ENCODE data around the gene NUTM2F.
A peak's percentile ranks its signal among the peaks of the same experiment; 100 is the strongest.
"Not testable (repeated sequence)": the region's sequence is repeated elsewhere in the genome, so short reads cannot be mapped to it uniquely, and the experiment has no call there.

Gene NUTM2F, protein sequence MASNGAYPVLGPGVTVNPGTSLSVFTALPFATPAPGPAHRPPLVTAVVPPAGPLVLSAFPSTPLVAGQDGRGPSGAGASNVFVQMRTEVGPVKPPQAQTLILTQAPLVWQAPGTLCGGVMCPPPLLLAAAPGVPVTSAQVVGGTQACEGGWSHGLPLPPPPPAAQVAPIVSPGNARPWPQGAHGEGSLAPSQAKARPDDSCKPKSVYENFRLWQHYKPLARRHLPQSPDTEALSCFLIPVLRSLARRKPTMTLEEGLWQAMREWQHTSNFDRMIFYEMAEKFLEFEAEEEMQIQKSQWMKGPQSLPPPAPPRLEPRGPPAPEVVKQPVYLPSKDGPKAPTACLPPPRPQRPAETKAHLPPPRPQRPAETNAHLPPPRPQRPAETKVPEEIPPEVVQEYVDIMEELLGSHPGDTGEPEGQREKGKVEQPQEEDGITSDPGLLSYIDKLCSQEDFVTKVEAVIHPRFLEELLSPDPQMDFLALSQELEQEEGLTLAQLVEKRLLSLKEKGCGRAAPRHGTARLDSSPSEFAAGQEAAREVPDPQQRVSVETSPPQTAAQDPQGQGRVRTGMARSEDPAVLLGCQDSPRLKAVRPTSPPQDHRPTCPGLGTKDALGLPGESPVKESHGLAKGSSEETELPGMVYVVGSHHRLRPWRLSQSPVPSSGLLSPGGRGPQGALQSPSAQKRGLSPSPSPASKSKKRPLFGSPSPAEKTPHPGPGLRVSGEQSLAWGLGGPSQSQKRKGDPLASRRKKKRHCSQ

DNA sequence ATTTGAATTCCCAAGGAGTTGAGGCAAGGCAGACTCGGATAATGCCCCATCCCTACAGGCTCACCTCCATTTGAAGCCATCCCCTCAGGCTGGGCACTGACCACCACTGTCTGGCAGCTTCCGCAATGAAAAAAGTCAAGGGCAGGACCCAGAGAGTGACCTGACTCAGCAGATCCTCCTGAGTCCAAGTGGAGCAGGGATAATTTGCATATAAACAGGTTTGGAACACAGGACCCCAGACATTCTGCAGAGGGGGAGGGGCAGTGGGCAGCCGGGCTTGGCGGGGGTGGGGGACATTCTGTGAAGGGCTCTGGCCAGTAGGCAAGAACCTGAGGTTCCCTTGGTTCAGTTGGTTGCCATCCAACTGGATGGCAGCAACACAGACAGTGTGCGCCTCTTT lies at the start of gene NUTM2F:
TSS of gene NUTM2F (minus strand) at position 101 of the 400 bp plus-strand sequence. CDS start at position 80, 21 bp downstream.
- DNase-seq = not testable (repeated sequence)

DNA sequence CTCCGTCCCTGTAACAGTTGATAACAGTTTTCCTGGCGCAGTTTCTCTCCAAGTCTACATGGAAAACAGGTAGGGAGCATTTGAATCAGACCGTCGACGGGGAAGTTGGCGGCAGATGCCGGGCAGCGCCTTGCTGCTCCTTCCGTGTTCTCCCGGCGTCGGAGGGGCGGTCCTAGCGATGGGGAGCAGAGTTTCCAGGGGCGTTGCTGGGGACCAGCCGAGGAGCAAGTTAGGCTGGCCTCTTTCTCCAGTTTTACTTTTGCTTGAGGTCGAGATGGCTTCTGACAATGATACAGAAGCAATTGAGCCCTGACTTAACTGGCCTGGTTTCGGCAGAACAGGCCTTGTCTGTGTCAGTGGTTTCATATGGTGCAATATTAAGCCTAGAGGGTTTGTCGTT lies 46.8 kb upstream of the NUTM2F start:
- not testable (repeated sequence) for DNase-seq

DNA sequence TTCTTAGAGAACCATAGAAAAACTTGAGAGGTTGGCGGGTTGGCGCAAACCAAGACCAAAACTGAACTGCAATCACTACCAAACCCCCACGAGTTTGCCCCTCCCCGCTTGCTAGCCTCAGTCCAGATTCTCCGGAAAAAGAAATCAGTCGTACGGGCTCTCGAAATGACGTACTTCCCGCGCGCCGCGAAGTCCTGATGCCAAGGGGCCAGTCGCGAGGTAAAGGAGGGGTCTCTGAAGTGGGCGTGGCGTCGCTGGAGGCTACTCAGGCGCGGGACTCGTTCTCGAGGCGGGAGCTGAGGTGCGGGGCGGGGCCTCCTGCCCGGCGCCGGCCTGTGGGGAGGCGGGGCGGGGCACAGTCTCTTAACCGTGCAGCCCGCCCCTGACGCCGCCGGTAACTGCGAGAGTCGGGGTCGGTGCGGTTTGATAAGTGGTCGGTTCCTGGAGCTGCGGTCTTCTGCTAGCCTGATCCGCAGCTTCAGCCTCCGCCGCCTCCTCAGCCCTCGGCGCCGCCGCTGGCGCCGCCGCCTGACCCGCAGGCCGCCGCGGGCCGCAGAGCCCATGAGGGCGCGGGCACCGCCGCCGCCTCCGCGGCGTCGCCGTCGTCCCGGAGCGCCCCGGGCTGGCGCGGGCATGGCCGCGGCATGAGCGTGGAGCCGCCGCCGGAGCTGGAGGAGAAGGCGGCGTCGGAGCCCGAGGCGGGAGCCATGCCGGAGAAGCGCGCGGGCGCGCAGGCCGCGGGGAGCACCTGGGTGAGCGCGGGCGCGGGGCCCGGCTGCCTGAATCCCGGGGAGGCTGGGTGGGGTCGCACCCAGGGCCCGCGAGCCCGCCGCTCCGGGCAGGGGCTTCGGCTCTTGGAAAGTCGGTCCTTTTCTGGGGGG lies 46.0 kb upstream of the NUTM2F start:
- DNase-seq = peak; percentile 94

DNA sequence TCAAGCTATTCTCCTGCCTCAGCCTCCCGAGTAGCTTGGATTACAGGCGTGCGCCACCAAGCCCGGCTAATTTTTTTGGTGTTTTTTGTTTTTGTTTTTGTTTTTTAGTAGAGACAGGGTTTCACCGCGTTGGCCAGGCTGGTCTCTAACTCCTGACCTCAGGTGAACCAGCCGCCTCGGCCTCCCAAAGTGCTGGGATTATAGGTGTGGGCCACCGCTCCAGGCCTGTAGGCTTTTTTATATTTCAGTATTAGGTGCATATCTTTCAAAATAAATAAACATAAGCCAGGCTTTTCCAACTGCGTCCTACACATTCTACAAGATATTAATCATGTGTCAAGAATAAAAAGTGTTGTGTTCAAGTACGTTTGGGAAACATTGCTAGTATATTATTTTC lies 45.3 kb upstream of the NUTM2F start:
- not testable (repeated sequence) for DNase-seq

DNA sequence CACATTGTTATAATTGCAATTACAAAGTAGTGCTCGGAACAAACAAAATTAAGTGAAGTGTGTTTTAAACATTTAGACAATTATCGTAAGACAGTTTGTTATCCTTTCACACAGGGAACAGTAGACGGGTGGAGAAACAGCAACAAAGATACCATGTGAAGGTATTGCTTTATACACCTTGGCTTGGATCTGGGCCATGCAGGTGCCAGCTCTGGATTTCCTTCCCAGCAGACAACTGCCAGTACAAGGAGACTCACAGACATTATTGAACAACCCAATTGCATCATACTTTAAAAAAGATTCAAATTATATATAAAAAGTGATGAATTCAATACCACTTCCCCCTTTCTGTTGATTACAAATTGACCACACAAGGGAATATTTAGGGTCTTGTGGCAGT lies 41.8 kb upstream of the NUTM2F start:
- DNase-seq = not testable (repeated sequence)

DNA sequence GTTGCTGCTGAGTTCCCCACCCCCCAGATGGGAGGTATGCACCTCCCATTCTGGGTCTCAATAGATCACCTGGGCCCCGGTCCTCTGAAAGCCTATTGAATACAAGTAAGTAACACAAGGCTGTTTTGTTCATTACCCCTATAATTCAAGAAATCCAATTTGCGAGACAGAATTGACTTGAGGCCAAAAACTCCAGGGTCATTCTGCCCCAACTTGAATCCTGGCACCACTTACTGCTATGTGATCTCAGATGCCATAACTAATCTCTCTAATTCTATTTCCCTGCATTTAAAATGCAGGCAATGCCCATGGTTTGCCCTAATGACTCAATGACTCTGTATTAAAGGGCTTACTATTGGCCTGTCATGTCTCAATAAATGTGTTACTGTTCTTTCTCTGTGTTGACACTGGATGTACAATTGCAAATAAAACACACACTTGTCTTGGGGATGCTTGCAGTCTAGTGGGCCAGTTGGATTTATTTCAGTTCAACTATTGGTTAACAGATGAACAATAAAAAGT lies 35.7 kb upstream of the NUTM2F start:
- DNase-seq = not testable (repeated sequence)

DNA sequence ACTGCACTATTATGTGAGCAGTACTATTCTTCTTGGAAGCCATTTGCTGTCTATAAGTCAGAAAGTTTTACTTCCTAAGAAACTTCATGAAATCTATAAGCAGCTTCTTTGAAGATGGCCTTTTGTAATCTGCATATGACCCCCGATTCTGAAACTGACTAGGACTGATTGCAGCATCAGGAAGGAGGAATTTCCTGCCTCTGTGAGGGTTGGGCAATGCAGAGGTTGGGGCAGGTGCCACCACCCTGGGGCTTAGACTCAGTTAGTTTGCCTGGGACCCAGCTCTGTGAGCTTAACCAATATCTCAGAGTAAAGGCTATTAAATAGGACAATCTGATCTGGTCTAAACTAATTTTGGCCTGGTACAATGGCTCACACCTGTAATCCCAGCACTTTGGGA lies 28.7 kb upstream of the NUTM2F start:
- not testable (repeated sequence) for DNase-seq

DNA sequence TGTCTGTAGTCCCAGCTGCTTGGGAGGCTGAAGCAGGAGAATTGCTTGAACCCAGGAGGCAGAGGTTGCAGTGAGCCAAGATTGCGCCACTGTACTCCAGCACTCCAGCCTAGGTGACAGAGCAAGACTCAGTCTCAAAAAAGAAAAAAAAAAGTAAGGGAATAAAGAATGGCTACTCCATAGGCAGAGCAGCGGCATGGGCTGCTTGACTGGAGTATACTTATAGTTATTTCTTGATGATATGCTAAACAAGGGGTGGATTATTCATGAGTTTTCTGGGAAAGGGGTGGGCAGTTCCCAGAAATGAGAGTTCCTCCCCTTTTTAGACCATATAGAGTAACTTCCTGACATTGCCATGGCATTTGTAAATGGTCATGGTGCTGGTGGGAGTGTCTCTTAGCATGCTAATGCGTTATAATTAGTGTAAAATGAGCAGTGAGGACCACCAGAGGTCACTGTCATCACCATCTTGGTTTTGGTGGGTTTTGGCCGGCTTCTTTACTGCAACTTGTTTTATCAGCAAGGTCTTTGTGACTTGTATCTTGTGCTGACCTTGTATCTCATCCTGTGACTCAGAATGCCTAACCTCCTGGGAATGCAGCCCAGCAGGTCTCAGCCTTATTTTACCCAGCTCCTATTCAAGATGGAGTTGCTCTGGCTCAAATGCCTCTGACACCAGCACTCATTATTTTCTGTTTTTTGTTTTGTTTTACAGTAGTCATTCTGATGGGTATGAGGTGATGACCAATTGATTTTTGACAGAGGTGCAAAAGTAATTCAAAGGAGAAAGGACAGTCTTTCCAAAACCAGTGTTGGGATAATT lies 23.7 kb upstream of the NUTM2F start:
- not testable (repeated sequence) for DNase-seq

DNA sequence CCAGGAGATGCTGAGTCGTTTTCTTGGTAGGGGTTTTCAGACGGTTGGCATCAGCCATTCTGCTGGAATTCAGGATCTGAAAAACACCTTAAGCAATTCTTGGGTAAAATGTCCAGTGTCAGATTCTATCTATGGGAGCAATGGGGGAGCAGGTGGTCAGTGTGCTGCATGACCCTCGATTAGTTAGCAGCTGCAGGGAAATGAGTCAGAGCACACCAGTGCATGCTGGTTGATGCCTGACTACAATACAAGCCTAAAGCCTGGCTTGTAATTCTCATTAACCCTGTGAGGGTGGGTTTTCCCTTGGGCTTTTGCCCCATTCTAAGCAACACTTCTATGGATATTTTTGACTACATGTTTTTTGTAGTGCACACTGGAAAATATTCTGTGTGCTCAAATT lies 20.3 kb upstream of the NUTM2F start:
- DNase-seq = not testable (repeated sequence)

DNA sequence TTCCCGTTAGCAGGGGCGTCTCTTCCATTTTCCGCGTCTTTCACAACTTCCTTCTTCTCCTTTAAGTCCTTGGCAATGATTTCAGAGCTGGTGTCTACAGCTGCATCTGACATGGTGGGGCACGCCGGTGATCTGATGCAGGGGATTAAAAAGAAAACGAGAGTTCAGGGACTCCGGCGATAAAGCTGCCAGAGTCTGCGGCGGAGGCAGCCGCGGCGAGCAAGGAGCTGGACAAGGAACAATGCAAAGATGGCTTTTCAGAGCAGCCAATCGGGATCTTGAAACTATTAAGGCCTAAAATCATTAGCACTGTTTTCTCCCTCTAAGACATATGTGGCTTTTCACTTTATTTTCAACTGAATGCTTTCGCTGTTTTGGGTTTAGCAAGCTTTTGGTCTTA lies 19.0 kb upstream of the NUTM2F start:
- not testable (repeated sequence) for DNase-seq

DNA sequence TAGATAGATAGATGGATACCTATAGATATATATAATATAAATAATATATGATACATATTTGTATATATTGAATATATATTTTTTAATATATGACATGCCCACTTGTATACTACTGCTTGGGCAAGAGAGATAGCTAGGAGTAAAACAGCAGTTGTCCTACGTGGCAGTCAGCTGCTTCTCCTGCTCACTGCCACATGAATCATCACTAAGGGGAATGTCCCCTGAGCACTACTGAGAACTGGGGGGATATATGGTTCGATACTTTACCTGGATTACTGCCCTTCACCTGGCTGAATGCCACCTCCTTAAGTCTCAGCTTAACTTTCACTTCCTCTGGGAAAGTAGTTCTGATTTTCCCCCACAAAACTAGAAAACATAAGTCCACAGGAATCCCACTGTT lies 13.3 kb upstream of the NUTM2F start:
- DNase-seq = not testable (repeated sequence)

DNA sequence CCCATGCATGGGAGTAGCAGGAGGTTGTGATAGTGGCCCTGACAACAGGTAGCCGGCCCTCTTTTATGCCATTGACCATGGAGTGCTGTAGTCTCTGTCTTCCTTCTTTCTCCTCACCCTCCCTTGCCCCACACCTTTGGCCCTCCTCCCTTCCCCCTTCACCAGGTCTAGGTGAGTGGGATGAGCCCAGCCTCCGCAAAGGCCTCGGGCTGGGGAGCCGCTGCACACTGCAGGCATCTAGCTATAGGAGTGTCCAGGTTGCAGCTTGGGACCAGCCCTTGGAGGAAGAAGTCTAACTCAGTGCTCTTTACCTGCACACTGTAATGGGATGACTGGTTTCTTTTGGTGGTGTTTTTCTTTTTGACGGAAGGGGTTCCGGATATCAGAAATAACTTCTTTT lies 12.3 kb upstream of the NUTM2F start:
- not testable (repeated sequence) for DNase-seq

DNA sequence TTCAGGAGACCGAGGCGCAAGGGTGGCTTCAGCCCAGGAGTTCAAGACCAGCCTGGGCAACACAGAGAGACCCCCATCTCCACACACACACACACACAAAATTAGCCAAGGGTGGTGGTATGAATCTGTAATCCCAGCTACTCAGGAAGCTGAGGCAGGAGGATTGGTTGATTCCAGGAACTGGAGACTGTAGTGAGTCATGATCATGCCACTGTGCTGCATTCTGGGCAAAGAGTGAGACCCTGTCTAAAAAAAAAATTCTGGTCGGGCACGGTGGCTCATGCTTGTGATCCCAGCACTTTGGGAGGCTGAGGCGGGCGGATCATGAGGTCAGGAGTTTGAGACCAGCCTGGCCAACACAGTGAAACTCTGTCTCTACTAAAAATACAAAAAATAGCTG lies 11.2 kb upstream of the NUTM2F start:
- not testable (repeated sequence) for DNase-seq

DNA sequence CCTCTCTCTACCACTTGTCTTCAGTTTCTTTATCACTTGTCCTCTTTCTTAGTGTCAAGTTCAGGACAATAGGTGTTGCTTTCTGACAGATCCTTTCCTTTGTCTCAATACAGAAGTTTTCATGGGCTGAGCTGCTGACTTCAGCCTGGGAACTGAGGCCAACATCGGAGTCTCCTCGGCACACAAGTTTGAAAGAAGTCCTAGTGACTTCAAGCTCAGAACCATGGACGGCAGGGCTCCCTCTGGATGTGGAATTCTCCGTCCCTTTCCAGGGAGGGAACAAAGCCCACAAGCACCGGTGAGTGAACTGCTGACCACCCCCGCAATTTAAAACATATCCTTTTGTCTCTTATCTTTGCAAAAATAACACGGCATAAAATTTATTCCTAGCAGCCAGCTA lies 10.3 kb upstream of the NUTM2F start:
- DNase-seq = not testable (repeated sequence)

DNA sequence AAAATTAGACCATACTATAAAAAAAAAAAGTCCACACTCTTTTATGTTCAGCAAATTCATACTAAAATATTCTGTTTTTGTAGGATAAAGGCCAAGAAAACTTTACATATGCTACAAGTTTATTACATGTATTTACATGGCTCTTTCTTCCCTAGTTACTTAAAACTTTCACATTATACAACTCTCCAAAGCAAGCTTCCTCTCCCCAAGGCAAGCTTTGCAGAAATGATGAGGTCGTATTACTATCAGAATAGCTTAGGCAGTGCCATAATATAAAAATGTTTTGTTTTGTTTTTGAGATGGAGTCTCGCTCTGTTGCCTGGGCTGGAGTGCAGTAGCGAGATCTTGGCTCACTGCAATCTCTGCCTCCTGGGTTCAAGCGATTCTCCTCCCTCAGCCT lies 8.0 kb upstream of the NUTM2F start:
- not testable (repeated sequence) for DNase-seq

DNA sequence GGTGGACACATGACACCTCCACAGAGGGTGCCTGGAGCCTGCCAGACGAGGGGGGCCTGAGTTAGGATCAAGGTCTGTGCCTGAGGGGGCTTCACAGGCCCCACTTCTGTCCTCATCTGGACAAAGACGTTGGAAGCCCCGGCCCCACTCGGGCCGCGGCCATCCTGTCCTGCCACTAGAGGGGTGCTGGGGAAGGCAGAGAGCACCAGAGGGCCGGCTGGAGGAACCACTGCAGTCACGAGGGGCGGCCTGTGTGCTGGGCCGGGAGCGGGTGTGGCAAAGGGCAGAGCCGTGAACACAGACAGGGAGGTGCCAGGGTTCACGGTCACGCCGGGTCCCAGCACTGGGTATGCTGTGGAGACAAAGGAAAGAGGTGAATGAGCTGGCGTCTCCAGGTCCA lies 2.9 kb downstream of the NUTM2F start:
- DNase-seq = not testable (repeated sequence)

DNA sequence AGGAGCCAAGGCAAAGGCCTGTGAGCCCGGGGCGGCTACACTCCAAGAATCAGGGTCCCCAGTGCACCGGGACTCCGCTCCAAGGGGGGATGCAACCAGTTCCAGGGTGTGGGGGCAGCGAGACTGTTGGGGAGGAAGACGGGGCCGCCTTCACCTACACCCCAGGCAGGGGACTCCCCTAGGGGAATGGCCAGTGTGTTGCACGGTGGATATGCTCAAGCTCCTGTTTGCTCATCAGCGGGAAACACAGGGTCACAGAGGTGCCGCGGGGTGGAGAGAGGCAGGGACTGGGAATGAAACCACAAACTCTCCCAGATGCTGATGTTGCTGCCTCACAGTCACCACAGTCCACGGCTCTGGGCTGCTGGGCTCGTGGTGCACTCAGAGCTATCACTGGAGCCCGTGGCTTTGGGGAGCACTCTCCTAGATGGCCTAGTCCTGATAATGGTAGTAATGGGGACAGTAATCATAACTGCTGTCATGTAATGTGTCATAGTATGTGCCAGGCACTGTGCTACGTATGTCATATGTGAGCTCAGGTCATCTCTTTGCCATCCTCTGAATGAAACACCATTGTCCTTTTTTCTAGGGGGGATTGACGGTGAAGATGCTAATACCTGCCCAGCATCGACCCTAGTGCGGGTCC lies 5.2 kb downstream of the NUTM2F start:
- not testable (repeated sequence) for DNase-seq

DNA sequence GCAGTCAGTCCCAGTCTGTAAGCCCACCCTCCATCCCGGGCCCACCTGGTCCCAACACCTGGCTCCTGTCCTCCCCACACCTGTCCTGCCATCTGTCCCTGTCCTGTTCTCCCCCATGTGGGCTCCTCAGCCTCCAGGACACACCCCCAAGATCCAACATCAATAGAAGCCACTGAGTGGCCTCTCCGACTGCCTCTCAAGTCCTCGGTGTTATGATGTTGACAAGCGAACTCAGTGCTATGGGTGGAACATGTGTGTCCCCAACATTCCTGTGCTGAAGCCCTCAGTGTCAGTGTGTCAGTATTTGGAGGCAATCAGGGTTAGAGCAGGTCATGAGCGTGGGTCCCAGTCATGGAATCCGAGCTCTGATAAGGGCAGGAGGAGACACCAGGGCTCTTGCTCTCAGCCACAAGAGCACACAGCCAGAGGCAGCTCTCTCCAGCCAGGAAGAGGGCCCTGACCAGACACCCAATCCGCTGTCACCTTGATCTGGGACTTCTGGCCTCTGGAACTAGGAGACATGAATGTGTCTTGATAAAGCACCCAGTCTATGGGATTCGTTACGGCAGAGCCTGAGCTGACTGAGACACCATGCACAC lies 6.0 kb downstream of the NUTM2F start:
- not testable (repeated sequence) for DNase-seq

DNA sequence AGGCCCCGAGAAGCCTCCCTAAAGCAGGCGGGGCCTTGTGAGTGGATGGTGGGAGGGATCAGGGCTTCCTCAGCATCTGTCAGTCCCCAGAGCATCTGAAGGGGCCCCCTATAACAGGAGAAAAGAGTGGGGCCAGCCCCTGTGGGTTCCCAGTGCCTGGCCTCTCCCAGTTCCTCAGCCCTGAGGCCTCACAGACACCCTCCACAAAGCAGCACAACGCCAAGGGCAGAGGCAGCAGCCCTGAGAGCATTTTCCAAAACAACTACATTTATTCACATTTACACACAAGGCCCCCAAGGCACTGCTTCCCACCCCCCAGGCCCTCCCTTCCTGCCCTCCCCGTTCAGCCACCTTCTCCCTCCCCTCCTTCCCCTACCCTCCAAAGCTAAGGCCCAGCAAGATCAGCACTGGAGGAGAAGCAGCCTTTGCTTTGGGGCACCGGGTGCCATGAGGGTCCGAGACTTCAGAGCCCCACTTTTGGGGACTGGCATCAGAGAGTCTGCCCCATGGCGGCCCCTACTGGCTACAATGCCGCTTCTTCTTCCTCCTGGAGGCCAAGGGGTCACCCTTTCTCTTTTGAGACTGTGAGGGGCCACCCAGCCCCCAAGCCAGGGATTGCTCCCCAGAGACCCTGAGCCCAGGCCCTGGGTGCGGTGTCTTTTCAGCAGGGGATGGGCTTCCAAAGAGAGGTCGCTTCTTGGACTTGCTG lies 10.3 kb downstream of the NUTM2F start:
- DNase-seq = not testable (repeated sequence)

DNA sequence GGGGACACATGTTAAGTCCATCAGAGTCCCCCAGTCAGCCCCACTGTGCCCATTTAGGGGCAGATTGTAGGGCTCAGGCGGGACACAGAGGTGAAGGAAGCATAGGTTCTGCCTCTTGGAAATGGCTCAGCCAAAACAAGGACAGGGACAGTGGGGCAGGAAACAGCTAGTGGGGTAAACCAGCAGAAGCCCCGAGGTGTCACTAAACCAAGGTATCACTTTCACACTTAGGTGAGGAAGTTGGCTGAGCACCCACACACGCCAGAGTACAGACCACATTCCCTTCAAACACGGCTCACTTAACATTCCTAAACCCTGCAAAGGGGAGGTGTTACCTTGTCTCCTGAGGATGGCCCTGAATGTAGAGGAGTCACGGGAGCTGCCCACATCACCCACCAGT lies 12.2 kb downstream of the NUTM2F start:
- DNase-seq = not testable (repeated sequence)

Measured in right hindlimb (tissue), 1 donor.